ENCODE measurements around the gene PBRM1.

The PBRM1 gene

DNA sequence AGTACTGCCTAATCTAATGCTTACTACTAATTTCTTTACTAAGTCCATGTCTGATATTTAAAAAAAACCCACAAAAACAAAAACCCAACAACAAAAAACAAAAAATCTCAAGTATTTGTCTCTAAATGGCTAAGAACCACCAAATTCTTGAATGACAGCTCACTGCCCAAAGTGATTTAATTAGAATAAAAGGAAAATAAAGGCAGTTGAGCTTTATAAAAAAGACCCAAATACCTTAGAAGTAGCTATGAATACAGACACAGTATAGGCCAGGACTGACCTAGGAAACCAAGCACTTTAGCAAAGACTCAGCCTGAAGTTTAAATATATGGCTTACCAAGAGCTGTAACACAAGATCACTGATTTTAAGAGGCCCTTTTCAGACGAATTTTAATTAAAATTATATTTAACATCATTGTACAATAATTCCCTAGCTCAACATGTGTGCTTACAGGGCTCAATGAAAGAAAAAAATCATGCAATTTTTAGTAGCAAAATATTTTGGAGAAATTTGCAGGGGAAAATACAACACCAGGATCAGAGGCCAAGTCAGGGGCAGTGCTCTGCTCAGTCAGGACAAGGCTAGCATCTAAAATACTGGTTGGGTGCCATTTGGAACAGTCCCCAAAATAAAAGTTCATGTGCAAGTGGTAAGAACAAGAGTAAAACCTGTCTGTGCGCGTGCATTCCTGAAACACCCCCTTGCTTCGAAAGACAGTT, 124.5 kb downstream of the PBRM1 start:
- no peak for DNase-seq

DNA sequence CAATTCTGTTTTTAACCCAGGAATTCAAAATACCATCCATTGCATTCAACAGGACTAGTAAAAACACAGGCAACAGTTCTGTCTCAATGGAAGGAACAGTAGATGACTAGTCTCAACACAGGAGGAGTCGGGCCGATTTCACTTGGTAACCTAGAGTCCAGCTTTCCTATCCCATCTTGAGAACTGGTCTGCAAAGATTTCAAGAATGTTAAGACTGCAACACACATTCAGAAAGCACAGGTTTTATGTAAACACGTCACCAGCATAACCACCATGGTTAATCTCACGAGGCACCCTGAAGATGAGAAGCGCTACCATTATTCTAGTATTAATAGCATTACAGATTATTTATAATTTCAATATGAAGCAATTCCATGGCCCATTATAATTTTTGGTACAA, 127.3 kb downstream of the PBRM1 start:
- DNase-seq, result no peak

DNA sequence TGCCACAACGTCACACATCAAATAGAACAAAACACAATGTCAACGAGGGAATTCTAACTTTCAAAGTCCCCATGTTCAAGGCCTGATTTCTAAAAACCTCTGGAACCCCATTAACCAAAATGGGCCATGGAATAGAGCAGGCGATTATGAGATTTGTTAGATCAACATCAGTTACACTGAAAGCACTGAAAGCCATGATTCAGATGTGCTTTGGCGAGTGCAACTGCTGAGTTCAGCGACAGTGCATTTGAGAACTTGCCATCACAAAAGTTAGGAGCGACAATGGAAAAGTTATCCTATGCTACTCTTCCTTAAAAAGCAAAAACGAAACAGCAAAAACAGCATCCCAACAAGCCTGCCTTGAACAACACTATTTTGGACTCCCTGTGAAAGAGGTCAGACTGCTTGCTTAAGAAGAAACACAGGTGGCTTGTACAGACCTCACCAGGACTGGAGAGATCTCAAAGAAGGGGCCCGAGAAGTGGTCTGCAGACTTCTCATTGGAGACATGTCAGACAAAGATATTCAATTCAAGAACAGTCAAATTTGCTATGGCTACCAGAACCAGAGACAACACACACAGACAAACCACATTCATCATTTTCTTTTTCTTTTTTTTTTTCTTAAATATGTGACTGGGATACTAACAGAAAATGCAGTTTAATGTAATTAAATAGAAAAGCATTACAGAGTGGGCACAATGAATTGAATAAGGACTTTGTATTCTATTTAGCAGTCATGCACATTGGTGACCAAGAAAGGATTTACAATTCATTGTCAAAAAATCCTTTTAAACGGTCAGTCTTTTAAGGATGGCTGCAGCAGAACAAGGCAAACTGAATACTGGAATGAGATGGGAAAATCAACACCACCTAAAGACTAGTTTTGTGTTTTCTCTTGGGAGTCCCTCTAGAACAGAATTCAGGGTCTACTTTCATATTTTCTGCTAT, 128.4 kb downstream of the PBRM1 start:
- DNase-seq, result no peak

DNA sequence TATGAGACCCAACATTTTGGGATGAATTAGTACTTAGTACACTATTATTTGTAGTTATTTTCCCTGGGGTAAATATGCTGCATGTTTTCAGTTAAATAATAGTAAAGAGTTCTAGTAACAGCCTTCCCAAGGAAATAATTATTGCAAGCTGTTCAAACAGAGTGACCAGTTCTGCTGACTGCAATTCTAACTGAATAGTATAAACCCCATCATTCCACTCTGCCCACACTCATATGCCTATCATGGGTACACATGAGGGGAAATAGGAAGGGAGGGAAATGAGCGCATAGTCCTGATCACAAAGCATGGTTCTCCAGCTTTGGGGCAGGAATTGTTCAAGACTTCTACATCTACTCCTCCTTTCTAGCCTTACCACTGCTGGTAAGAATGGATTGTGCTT, 130.7 kb downstream of the PBRM1 start:
- no peak for DNase-seq

DNA sequence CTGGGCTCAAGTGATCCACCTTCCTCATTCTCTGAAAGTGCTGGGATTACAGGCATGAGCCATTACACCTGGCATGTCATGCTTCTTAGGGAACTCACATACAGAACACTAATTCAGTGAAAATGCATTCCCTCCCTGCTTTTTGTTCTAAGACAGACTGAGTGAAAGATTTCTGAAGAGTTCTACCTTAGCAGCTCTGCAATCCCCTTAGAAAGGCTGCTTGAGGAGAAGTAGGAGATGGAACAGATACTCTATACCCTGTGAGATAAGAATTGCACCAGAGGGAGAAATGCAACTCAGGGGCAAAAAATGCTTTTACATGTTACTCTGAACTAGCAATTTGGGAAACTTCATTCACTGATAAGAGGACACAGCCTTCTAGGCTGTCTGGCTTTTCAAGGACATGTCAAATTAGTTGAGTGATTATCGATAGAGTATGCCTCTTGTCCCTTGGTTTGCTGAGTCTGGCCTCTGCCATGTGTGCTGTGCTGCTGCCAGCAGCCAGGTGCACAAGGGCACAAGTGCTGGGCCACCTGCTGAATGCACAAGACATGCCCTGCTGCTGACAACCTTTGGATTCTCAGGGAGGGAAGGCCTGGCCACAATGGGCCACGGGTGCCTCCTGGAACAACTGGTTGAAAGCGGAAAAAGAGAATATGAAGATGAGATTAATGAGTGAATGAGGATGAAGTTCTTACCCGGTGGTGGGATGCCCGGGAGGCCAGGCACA, 131.5 kb downstream of the PBRM1 start:
- DNase-seq, result no peak

DNA sequence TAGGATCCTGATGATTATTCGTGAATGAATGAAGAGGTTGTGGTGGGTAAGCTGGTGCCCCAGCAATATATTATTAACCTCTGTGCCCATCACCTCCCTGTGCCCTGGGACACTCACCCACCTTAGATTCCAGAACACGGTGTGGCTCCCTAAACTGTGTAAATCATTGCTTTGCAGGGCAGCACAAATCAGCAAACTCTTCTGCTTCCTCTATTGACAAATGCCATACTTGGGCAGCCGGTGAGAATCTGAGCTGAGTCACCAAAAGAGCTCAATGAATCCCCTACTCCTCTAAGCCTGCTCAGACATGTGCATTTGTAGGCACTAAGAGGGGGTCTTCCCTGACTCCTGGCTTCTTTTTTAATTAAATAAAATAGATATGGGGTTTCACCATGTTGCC, 133.6 kb downstream of the PBRM1 start:
- DNase-seq, result no peak

DNA sequence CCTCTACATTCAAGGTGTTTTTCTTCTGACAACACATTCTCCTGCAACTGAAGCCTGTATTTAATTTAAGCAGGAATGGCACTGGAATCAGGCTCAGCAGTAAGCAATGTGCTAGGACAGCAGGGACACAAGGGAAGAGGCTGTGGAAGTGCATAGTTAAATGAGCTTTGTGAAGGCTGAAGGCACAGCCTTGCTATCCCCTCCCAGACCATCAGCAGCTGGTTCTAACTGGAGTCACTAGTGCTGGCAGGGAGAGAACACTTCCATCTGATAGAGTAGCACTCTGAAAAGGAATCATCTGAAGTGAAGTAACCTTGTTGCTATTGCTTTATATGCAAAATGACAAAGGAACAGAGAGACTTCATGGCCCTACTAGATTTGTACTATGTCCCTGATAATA, 134.6 kb downstream of the PBRM1 start:
- DNase-seq, result no peak

DNA sequence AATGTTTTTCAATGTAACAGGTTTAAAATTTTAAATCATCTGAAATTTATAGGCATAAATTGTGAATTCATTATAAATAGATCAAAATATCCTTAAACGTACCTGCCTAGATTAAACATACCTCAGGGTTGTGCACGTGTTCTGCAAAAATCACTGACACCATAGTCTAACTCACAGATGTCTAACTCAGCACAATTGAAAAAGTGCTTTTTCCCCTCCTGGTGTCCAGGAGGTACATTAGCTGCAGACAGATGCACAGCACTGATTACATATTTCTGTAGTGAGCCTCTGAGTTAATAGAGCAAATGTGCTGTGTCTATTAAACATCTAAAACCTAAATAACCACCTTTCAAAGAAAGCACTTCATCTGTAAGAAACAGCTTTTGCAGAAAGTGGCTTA, 138.6 kb downstream of the PBRM1 start:
- DNase-seq, result no peak

DNA sequence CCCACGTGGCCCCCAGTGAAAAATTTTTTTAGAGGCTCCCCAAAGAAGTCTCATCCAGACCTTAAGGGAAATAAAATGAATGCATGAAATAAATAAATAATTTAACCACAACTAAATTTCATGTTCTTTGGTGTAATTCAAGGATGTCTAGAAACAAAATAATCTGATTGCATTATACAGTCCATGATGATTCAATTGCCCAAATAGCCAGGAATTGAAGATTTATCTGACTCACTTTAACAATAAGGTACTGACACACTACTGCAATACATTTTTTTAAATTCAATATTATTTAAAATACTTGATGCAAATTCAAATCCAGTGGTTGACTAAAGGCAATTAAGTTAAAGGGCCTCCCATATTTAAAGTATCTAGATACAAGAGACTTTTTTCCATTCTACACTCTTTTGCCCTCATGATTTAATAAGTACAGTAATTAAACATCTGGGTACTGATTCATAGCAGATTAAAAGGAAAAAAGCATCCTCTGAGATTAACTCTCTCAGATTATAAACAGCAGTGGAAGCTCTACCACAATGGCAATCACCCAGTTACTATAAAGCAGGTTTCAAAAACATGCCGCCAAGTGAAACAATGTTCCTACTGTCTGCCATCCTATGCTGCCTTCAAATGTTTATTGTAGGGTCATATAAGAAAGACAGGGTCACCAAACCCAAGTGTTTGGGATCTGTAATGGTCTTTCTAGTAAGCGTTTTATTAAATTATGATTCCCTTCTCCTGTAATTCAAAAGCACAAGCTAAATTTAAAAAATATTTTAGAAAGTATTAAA, 139.4 kb downstream of the PBRM1 start:
- no peak for DNase-seq

DNA sequence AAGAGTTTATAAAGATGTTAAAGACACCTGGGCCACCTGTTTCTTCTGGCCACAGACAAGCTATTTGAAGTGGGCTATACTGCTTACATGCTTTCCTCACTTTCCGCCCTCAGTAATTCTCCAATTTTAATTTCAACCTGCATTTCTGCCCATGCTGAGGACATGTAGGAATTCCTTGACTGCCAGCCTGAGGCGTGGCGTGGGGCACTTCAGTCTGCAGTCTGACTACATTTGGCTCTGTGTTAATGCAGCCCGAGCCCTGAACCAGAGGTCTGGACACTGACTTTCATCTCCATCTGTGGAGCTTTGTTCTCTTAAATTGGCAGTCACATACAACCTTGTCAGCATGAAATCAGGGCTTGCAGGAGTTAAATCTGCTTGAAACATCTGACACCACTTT, 140.8 kb downstream of the PBRM1 start:
- no peak for DNase-seq

DNA sequence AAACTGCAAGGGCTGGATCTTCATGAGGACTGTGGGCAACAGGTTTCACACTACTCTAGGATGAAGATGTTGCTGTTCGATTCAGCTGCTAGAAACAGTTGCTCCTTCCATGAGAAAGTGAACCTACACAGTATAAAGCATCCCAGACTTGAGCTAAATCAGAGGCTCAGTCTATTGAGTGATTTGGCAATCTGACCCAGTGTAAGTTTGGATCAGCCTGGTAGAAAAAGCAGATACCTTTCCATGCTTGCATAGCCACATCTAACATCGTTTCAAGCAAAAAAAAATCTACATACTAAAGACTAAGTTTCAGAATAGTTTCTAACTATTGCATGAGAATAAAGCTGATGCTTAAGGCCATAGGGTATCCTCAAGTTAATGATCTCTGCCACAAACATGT, 144.7 kb downstream of the PBRM1 start:
- DNase-seq, result no peak

DNA sequence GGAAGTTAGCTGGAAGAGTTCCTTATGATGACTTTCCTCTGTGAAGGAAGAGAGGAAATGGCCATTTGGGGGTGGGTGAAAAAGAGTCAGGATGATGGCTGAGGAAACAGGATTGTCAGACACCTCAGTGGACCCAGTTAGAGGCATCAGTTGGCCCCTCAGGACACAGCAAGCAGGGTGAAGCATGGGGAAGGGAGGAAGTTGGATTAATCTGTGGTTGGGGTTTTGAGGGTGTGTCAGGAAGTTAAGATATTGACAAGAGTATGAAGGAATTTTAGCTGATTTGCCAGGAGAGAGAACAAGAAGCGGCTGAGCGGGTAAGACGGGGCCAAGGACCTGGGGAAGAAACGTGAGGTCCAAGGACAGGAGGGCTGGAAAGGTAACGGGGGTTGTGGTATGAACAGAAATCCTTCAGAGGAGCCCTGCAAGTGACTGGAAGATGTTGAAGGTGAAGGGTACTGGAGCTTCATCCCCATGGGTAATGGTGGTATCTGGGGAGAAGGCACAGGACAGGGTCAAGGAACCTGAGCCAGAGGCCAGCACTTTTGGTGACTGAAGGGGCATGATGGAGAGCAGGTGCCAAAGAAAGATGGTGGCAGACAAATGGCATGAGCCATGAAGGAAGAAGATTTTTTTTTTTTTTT, 146.6 kb downstream of the PBRM1 start:
- no peak for DNase-seq

DNA sequence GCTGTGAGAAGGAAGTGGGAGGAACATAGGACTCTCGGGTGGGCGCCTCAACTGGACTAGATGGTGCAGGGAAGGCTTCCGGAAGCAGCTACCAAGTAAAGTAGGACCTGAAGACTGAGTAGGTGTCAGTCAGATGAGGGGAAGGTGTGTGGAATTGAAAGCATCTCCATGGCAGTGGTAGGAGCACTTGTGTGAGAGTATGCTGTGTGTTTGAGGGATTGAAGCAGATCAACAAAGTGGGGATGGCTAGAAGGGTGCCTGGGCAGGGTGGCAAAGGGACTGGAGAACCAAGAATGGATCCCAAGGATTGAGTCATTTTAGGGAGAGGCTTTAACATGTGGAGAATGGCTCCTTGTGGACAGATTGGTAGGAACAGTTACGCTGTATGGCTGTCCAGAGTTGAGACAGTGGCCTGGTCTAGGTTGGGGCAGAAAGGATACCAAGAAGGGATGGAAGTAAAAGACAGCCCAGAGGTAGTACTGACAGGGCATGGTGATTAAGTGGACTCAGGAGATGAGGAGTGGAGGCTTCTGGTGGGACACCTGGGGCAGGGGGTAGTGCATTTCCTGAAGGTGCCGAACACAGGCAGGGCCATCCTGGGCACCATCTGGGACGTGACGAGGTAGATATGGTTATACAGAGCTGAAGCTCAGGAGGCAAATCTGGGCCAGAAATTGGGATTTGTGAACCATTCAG, 147.8 kb downstream of the PBRM1 start:
- no peak for DNase-seq

DNA sequence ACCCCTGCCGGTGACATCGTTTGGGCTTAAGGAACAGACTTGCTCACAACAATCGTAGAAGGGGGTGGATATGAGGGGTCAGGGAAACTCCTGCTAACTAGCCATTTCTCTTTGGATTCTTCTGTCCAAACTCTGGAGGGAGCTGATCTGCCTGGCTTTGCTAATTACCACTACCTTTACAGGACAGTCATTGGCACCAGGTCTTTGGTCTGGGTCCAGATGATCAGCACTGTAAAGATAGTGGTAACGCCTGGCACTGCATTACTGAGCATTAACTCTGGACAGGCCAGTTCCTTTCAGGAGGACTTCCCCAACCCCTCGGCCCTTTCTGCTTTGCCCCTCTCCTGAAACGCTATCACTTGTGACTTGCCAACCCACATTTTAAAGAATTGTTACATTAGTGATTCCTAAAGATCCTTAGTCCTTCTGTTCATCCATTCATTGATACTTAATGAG, 148.5 kb downstream of the PBRM1 start:
- no peak for DNase-seq

DNA sequence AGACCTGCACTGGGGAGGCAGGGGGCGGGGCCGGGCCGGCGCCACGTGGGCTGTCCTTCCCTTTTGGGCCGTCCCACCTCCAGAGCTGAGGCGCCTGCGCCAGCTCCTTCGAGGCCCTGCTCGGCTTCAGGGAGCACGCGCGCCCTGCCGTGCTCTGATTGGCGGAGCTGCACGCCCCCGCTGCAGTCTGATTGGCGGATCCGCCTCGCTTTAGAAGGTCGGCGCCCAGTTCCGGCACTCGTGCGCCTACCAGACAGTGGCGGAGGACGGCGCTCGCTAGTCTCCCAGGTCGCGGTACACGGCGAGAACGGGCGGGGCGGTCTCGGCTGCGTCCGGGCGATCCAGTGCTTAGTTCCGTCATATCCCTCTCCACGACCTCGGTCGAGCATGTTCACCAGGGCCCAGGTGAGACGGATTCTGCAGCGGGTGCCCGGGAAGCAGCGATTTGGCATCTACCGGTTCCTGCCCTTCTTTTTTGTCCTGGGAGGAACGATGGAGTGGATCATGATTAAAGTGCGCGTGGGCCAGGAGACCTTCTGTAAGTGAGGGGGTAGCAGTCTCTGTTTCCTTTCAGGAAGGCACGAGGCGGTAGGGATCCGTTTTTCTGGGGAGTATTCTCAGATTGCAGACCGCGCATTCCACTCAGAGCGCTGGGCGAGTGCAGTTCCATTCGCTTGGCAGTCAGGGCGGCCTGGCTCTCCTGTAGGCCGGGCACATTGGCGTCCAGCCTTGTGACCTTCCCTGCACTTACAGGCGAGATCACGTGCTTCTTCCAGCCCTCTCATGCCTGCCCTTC, 149.1 kb downstream of the PBRM1 start, which contains the start of gene UQCC5:
TSS of gene UQCC5 (plus strand) at position 237 of the 796 bp plus-strand sequence. CDS start at position 388, 151 bp downstream.
- DNase-seq, result peak; percentile 67

DNA sequence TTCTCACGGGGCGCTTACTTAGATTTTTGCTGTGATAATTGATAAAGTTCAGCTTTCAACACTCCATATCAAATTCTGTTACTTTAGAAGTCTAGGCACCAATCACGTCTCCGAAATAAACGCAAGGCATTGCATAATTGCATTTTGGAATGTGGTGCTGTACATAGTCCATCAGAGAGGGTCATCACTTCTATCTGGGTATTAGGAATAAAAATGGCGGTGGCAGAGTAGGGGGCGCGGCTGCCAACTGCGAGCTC, 149.7 kb downstream of the PBRM1 start:
- no peak for DNase-seq

DNA sequence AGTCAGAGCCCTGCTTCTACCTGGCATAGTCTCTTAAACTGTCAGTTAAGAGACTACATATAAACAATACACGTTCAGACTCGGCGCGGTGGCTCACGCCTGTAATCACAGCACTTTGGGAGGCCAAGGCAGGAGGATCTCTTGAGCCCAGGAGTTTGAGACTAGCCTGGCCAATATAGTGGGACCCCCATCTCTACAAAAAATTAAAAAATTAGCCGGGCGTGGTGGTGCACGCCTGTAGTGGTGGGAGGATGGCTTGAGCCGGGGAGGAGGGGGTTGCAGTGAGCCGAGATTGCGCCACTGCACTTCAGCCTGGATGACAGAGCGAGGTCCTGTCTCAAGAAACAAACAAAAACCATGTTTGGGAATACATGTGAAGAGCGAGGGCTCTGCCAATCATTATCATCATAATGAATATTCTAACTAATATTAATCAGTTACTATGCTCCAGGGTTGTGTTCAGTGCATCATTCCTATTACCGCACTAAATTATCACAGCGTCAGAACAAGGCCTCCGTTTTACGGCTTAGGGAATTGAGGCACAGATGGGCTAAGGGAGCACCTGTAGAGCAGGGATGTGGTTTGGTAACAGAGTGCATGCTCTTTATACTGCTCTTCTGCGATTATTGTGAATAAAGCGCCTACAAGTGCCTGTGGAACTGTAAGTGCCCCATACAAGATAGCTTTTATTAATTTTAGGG, 150.2 kb downstream of the PBRM1 start:
- DNase-seq, result no peak

DNA sequence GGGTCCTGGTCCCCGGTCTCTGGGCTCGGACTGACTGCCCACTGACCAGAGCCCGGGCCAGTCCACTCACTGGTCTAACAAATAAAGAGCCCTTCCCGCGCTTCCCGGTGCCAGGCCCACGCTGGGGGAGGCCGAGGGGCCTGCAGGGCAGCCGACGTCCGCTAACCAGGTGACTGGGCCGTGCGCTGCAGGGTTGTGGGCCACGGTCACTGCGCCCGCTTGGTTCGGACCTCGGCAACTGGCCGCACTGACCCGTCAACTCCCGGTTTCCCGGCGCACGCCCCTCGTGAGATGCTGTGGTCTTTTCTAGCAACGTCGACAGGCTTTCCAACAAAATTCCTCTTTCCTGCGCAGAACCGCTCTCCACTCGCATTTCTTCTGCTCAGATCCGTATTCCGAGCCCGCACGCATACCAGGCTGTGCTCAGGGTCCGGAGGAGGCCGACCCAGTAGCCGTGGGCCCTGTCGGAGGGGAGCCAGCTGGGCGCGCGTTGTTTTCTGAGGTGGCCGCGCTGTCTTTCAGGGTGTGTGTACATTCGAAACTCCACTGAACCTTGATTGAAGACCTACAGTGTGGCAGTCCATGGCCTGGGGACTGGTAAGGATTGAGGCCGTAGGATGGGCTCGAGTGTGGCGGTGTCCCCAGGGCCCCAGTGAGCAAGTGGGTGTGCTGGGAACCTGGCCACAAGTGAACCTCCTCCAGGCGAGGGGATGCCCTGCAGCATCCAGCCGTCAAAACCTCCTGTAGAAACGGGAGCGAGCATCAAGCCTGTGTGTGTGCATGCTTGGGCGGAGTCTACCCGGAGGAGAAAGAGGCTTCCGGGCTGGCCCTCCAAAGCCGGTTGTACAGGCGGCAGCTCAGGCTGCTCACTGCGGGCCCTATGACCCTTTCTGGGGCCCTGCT, 151.2 kb downstream of the PBRM1 start:
- no peak for DNase-seq

Data from NCI-H187 treated with DMSO at 0.1 percent for 48 hours (cell line).